Activated gamma-delta T cell treated with anti-CD3 and anti-CD28 coated beads, Interleukin-2, amount 50 U/mL, for 16 hours (primary cell): ENCODE results near the gene CPNE4.
"Not testable (repeated sequence)": the region's sequence is repeated elsewhere in the genome, so short reads cannot be mapped to it uniquely, and the experiment has no call there.

ENCODE experiments used
- DNase-seq: peaks from one replicate; pipeline ENCODE4 v3.0.0-alpha.2; 2020; ENCODE audit warnings: low read depth

Gene CPNE4

GRCh38 chr3:131535596-131535995 is 499.2 kb downstream of the CPNE4 start:
- DNase-seq = no peak

- no peak for DNase-seq
These were observed 499.7 kb downstream of the CPNE4 start for GRCh38 chr3:131535131-131535530.

GRCh38 chr3:131532645-131533044 is 502.2 kb downstream of the CPNE4 start:
- DNase-seq = no peak

- no peak for DNase-seq
These were observed 504.0 kb downstream of the CPNE4 start for GRCh38 chr3:131530843-131531242.

GRCh38 chr3:131530388-131530787 is 504.4 kb downstream of the CPNE4 start:
- DNase-seq = no peak

- no peak for DNase-seq
These were observed 507.9 kb downstream of the CPNE4 start for GRCh38 chr3:131526801-131527347.

- DNase-seq = no peak
These were observed 516.1 kb downstream of the CPNE4 start for GRCh38 chr3:131518680-131519079.

- DNase-seq = no peak
These were observed 529.4 kb downstream of the CPNE4 start for GRCh38 chr3:131505421-131505820.

GRCh38 chr3:131503320-131503635 is 531.5 kb downstream of the CPNE4 start:
- DNase-seq = no peak

GRCh38 chr3:131502530-131503319 is 532.1 kb downstream of the CPNE4 start, which contains the start of gene MRPL3:
Gene MRPL3 (minus strand): TSS chr3:131502971. CDS start chr3:131502821, 150 bp downstream.
- DNase-seq = peak; percentile 75

GRCh38 chr3:131501949-131502348 is 532.9 kb downstream of the CPNE4 start:
- no peak for DNase-seq

GRCh38 chr3:131494706-131495105 is 540.1 kb downstream of the CPNE4 start:
- no peak for DNase-seq

GRCh38 chr3:131491775-131492174 is 543.0 kb downstream of the CPNE4 start:
- DNase-seq = no peak

GRCh38 chr3:131491084-131491483 is 543.7 kb downstream of the CPNE4 start:
- DNase-seq = no peak

GRCh38 chr3:131486545-131486944 is 548.3 kb downstream of the CPNE4 start:
- not testable (repeated sequence) for DNase-seq

GRCh38 chr3:131485119-131485518 is 549.7 kb downstream of the CPNE4 start:
- DNase-seq = no peak

GRCh38 chr3:131484496-131485111 is 550.2 kb downstream of the CPNE4 start:
- DNase-seq = no peak
